GM18517 (cell line): ENCODE data around the gene JARID2.

Experiments used
- ATAC-seq: cut with Tn5 transposase; IDR thresholded peaks from one replicate; pipeline ENCODE4 v1.9.1; 2021; ENCODE audit warnings: mild to moderate bottlenecking, moderate library complexity; ENCODE audit not compliant: unreplicated experiment

The JARID2 gene

GRCh38 chr6:15477746-15478145, 231.9 kb downstream of the JARID2 start:
- ATAC-seq: no peak

GRCh38 chr6:15479761-15480160, 233.9 kb downstream of the JARID2 start:
- ATAC-seq: no peak

- no peak for ATAC-seq
Measured at GRCh38 chr6:15480525-15480924, 234.7 kb downstream of the JARID2 start.

GRCh38 chr6:15481390-15482291, 235.8 kb downstream of the JARID2 start:
- no peak for ATAC-seq

GRCh38 chr6:15483060-15483459, 237.2 kb downstream of the JARID2 start:
- no peak for ATAC-seq

GRCh38 chr6:15484140-15484539, 238.3 kb downstream of the JARID2 start:
- no peak for ATAC-seq

- ATAC-seq: no peak
Measured at GRCh38 chr6:15484821-15485220, 239.0 kb downstream of the JARID2 start.

- ATAC-seq: no peak
Measured at GRCh38 chr6:15485936-15486335, 240.1 kb downstream of the JARID2 start.

GRCh38 chr6:15487262-15487661, 241.4 kb downstream of the JARID2 start:
- no peak for ATAC-seq

- ATAC-seq: no peak
Measured at GRCh38 chr6:15489261-15489962, 243.5 kb downstream of the JARID2 start.

GRCh38 chr6:15490242-15491100, 244.6 kb downstream of the JARID2 start:
- no peak for ATAC-seq

- ATAC-seq: no peak
Measured at GRCh38 chr6:15491255-15491985, 245.6 kb downstream of the JARID2 start.

GRCh38 chr6:15491986-15492269, 246.1 kb downstream of the JARID2 start:
- no peak for ATAC-seq

GRCh38 chr6:15493437-15494168, 247.7 kb downstream of the JARID2 start:
- no peak for ATAC-seq

- no peak for ATAC-seq
Measured at GRCh38 chr6:15495375-15495901, 249.6 kb downstream of the JARID2 start.

- ATAC-seq: no peak
Measured at GRCh38 chr6:15496345-15497131, 250.7 kb downstream of the JARID2 start.

GRCh38 chr6:15498640-15499039, 252.8 kb downstream of the JARID2 start:
- ATAC-seq: no peak

GRCh38 chr6:15499125-15499524, 253.3 kb downstream of the JARID2 start:
- ATAC-seq: no peak

GRCh38 chr6:15499591-15499990, 253.7 kb downstream of the JARID2 start:
- ATAC-seq: no peak
